Heart left ventricle (tissue), 16 donors: ENCODE measurements around the gene NUDT2. TPM values are rescaled to one million over a fixed set of nuclear protein-coding genes. Genes with fewer than 3 reads are reported as not detected.
"Not testable (repeated sequence)": the region's sequence is repeated elsewhere in the genome, so short reads cannot be mapped to it uniquely, and the experiment has no call there.

Experiments used
- ATAC-seq, 4 donors: fragments of 200-7000 bp; cut with Tn5 transposase; one replicate each; pipeline ENCODE4 v1.9.1; 2020 to 2022; ENCODE audit warnings: moderate library complexity in 4 of 4, mild to moderate bottlenecking in 3 of 4, moderate number of reproducible peaks in 1 of 4
- DNase-seq, 5 donors: peaks; one replicate each; pipeline ENCODE4 v3.0.0-alpha.2; 2020
- H3K27ac ChIP-seq, 12 donors: fragments of 200-600 bp; sonication (generic) in 4 of 12; one replicate each; pipeline versions ENCODE4 v1.5.0 to v1.8.0; 2016 to 2022; ENCODE audit warnings: mild to moderate bottlenecking in 2 of 12
- H3K27me3 ChIP-seq, 9 donors: fragments of 200-600 bp; sonication (generic) in 2 of 9; one replicate each; pipeline versions ENCODE4 v1.5.1 to v1.8.0; 2016 to 2022; ENCODE audit warnings: mild to moderate bottlenecking in 3 of 9
- H3K36me3 ChIP-seq, 9 donors: fragments of 200-600 bp; sonication (generic) in 2 of 9; one replicate each; pipeline versions ENCODE4 v1.5.0 to v1.8.0; 2018 to 2022; ENCODE audit warnings: mild to moderate bottlenecking in 2 of 9
- H3K4me1 ChIP-seq, 12 donors: fragments of 200-600 bp; sonication (generic) in 4 of 12; one replicate each; pipeline versions ENCODE4 v1.5.0 to v1.8.0; 2016 to 2022; ENCODE audit warnings: mild to moderate bottlenecking in 3 of 12
- H3K4me3 ChIP-seq, 12 donors: fragments of 200-600 bp; sonication (generic) in 4 of 12; one replicate each; pipeline versions ENCODE4 v1.5.0 to v1.8.0; 2017 to 2022; ENCODE audit warnings: mild to moderate bottlenecking in 9 of 12, moderate library complexity in 4 of 12
- H3K9me3 ChIP-seq, 12 donors: fragments of 200-600 bp; sonication (generic) in 4 of 12; one replicate each; pipeline versions ENCODE4 v1.5.0 to v1.8.0; 2016 to 2022; ENCODE audit warnings: mild to moderate bottlenecking in 1 of 12
- CTCF ChIP-seq, 12 donors: fragments of 200-600 bp; sonication (generic) in 4 of 12; IDR thresholded peaks; one replicate each; pipeline versions ENCODE4 v1.5.0 to v1.8.0; 2018 to 2022; ENCODE audit warnings: antibody characterized with exemption in 12 of 12, mild to moderate bottlenecking in 5 of 12
- POLR2A ChIP-seq, 2 donors: fragments of 450-650 bp; IDR thresholded peaks; one replicate each; pipeline ENCODE4 v1.6.1; 2017; ENCODE audit warnings: antibody characterized with exemption in 2 of 2, mild to moderate bottlenecking in 2 of 2, moderate library complexity in 2 of 2
- WGBS, 4 donors: extraction: QIAGEN DNeasy Blood & Tissue Kit in 2 of 4; methylation state at CpG; one replicate each; pipeline versions ENCODE4 v1.1.5 to v1.1.7; 2013 to 2018; 5-methylcytosine and 5-hydroxymethylcytosine counted together
- intact Hi-C, 10 donors: fragments of 100-400 bp; cut with DNase I; formaldehyde crosslinking; loops; one replicate each; pipeline versions ENCODE4 v1.11.1 to v1.14.2; 2022
- polyA plus RNA-seq, 2 donors: library from polyadenylated mRNA; stranded (reverse); fragments of 200-250 nt; gene quantifications; one replicate each; pipeline ENCODE4 v1.2.3, GENCODE V29; 2013
- total RNA-seq, 9 donors: library from RNA; depleted of rRNA in 2 of 9; stranded (reverse); fragments of >200 nt in 2 of 9; fragmentation: NEBNext Ultra II Directional in 3 of 9; extraction: Animal tissue kit (Norgen Biotek cat#: 25700) in 3 of 9; gene quantifications; one replicate each; pipeline versions ENCODE4 v1.1.0 to v1.2.4, GENCODE V29; 2016 to 2023
- donor health status: ischemic (EF 13 %, LVEDD 7.1; RV severe dilation, severe dysfunction).
- donor health status: healthy with polysubstance abuse.
- donor health status: DM: no; HTN: yes; CAD: no.
- donor health status: DM: no; HTN: no; CAD: no.
- donor health status: ischemic (EF 25% LVEDD 6.9; RV normal size, moderate dysfunction).
- donor health status: ischemic (EF 25% LVEDD 5.7; RV mildly dilated, moderate dysfunction).
- donor health status: healthy.
- donor health status: DM: yes; HTN: yes; CAD: no.
- donor health status: ischemic (EF 35%, LVEDD 5.7; RV mildly dilated, moderate dysfunction).
- donor health status: nonischemic (EF 11% LVEDD 7.7; RV severe dilation, severe dysfunction).
- donor health status: DM: yes; HTN: yes; CAD: no.
- donor health status: PGD.
- donor health status: ischemic (EF 29% LVEDD 5.4; RV normal size, mild dysfunction).
- donor health status: nonischemic (EF 23%, LVEDD 6.1; RV moderate dilation, normal function).

NUDT2 gene
- total and polyA plus RNA-seq, 11 donors, result 14.1 to 27.6 (median 17.5) TPM

- ATAC-seq, result peak in 1 of 4 donors; percentile 34
- Histone ChIP-seq H3K4me1 (peaks cover 0 to 10% (median 0%) of the 10 kb centered on the region in 12 donors), H3K36me3 (no peaks in the 10 kb centered on the region), H3K27ac (peak overlapping the region in 1 of 12 donors; percentile 78), H3K4me3 (no peak overlapping the region), H3K27me3 (no peaks in the 10 kb centered on the region), H3K9me3 (no peaks in the 10 kb centered on the region)
- TF ChIP-seq POLR2A (IDR thresholded peaks at IDR 0.05) (no peak), CTCF (IDR thresholded peaks at IDR 0.05) (no peak)
- 86 to 92% (median 88%) methylated on average over 2 of the region's 2 CpGs for WGBS, 4 donors
- peak in 1 of 5 donors; percentile 8 for DNase-seq
- intact Hi-C loops, result no loop called here
These were observed 38.3 kb upstream of the NUDT2 start for GRCh38 chr9:34291023-34291422.

DNA sequence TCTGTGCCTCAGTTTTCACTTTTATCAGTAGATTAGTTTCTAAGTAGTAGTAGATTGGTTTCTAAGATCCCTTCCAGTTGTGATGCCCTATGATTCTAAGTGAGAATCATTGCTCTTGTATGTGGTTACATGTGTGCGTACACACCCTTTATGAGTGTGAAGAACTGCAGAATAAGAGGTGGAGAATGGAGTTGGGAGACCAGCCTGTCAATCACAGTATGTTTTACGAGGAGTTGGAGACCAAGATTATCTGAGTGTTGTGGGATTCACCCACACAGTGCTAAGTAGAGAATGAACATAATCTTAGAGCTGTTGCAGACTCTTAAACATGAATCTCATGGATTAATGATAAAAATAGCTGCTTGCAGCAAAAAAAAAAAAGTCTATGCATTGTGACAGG, 37.9 kb upstream of the NUDT2 start:
- intact Hi-C loops, result no loop called here
- Histone ChIP-seq H3K4me1 (peaks cover 0 to 10% (median 0%) of the 10 kb centered on the region in 12 donors), H3K4me3 (no peak overlapping the region), H3K36me3 (no peaks in the 10 kb centered on the region), H3K27me3 (no peaks in the 10 kb centered on the region), H3K9me3 (no peaks in the 10 kb centered on the region), H3K27ac (peak overlapping the region in 1 of 12 donors; percentile 78)
- ATAC-seq (no peak), DNase-seq (no peak)
- 86 to 91% (median 88%) methylated on average over 2 of the region's 2 CpGs for WGBS, 4 donors
- no peak for TF ChIP-seq CTCF (IDR thresholded peaks at IDR 0.05)

DNA sequence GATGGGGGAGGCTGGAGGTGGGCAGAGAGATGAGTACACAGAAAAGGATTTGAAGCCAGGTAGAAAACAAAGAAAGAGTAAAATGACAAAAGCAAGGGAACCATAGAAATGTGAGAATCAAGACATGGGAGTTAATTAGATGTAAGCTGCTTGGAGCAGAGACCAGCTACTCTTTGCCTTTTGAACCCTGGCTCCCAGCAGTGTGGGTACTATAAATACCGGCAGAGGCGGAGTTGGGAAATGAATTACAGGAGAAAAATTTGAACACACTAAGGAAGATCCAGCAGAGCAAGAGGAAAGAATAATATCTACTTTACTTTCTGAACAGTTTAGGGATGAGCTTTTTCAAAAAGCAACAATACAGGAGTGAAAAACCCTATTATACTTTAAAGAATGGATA, 36.8 kb upstream of the NUDT2 start:
- Histone ChIP-seq H3K36me3 (no peaks in the 10 kb centered on the region), H3K4me1 (peaks cover 0 to 10% (median 0%) of the 10 kb centered on the region in 12 donors), H3K4me3 (no peak overlapping the region), H3K9me3 (no peaks in the 10 kb centered on the region), H3K27ac (no peak overlapping the region), H3K27me3 (no peaks in the 10 kb centered on the region)
- WGBS, 4 donors, result 38 to 68% (median 61%) methylated on average over 2 of the region's 2 CpGs
- ATAC-seq (no peak), DNase-seq (no peak)
- TF ChIP-seq CTCF (IDR thresholded peaks at IDR 0.05), result no peak
- no peak for TF ChIP-seq POLR2A (IDR thresholded peaks at IDR 0.05)
- intact Hi-C loops, result no loop called here

DNA sequence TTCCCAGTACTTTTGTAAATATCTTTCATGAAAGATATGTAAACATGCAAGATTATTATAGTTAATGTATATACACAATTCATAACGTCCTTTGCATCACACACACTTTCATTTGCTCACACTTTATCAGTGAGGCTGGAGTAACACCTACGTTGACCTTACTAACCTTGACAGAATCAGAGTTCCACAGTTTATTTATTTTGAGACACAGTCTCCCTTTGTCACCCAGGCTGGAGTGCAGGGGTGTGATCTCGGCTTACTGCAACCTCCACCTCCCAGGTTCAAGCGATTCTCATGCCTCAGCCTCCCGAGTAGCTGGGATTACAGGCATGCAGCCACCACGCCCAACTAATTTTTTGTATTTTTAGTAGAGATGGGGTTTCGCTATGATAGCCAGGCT, 28.3 kb upstream of the NUDT2 start:
- H3K36me3 ChIP-seq, H3K9me3 ChIP-seq, H3K27me3 ChIP-seq, H3K4me3 ChIP-seq, H3K27ac ChIP-seq, intact Hi-C loops, H3K4me1 ChIP-seq, DNase-seq, ATAC-seq: not testable (repeated sequence)
- 73 to 82% (median 81%) methylated on average over 7 of the region's 7 CpGs for WGBS, 4 donors

- H3K27ac ChIP-seq, intact Hi-C loops, H3K4me3 ChIP-seq, H3K9me3 ChIP-seq, DNase-seq, H3K36me3 ChIP-seq, H3K27me3 ChIP-seq, ATAC-seq, H3K4me1 ChIP-seq: not testable (repeated sequence)
- 97 to 98% (median 98%) methylated on average over 3 of the region's 3 CpGs for WGBS, 4 donors
These were observed 21.1 kb upstream of the NUDT2 start for GRCh38 chr9:34308316-34308715.
